D341Med (cell line): ENCODE results near the gene EXOC6.

ENCODE experiments used
- DNase-seq: peaks from one replicate; pipeline ENCODE4 v3.0.0; 2012; ENCODE audit warnings: low spot score

Gene EXOC6

GRCh38 chr10:93027508-93027907 is 179.2 kb downstream of the EXOC6 start:
- no peak for DNase-seq

GRCh38 chr10:93028883-93029282 is 180.6 kb downstream of the EXOC6 start:
- no peak for DNase-seq

- no peak for DNase-seq
These were observed 182.1 kb downstream of the EXOC6 start for GRCh38 chr10:93030409-93030808.

- DNase-seq, result no peak
These were observed 183.9 kb downstream of the EXOC6 start for GRCh38 chr10:93032105-93032808.

- DNase-seq, result no peak
These were observed 184.5 kb downstream of the EXOC6 start for GRCh38 chr10:93032809-93033137.

GRCh38 chr10:93034426-93034825 is 186.1 kb downstream of the EXOC6 start:
- no peak for DNase-seq

GRCh38 chr10:93039110-93039509 is 190.8 kb downstream of the EXOC6 start:
- DNase-seq, result no peak

GRCh38 chr10:93039721-93040120 is 191.4 kb downstream of the EXOC6 start:
- no peak for DNase-seq

- no peak for DNase-seq
These were observed 206.2 kb downstream of the EXOC6 start for GRCh38 chr10:93054486-93054885.

GRCh38 chr10:93058139-93058538 is 209.8 kb downstream of the EXOC6 start:
- DNase-seq, result no peak

- DNase-seq, result no peak
These were observed 211.9 kb downstream of the EXOC6 start, which contains the start of gene CYP26C1 for GRCh38 chr10:93059975-93060886. Gene CYP26C1, plus strand, starts transcription at chr10:93060798. Its CDS starts 466 bp downstream, at chr10:93061264.

- DNase-seq, result no peak
These were observed 212.7 kb downstream of the EXOC6 start for GRCh38 chr10:93060887-93061593.

GRCh38 chr10:93061594-93062513 is 213.5 kb downstream of the EXOC6 start:
- DNase-seq, result no peak

- DNase-seq, result peak; percentile 68
These were observed 214.3 kb downstream of the EXOC6 start for GRCh38 chr10:93062514-93063143.

- DNase-seq, result no peak
These were observed 215.0 kb downstream of the EXOC6 start for GRCh38 chr10:93063144-93063976.

GRCh38 chr10:93063977-93064660 is 215.8 kb downstream of the EXOC6 start:
- no peak for DNase-seq

GRCh38 chr10:93064874-93065660 is 216.7 kb downstream of the EXOC6 start:
- DNase-seq, result no peak

- no peak for DNase-seq
These were observed 217.6 kb downstream of the EXOC6 start for GRCh38 chr10:93065675-93066543.
